Prostate gland (tissue), 2 donors: ENCODE results near the gene CCDC34.

Experiments used
- CTCF ChIP-seq, 4 experiments: fragments of 200-600 bp in 2 of 4; fragments of 450-650 bp in 2 of 4; sonication (generic) in 2 of 4; IDR thresholded peaks; 1 replicate in 3 of 4; 2 replicates in 1 of 4; pipeline ENCODE4 v1.5.1; 2016 to 2019; ENCODE audit warnings: antibody characterized with exemption in 4 of 4, mild to moderate bottlenecking in 2 of 4, moderate library complexity in 2 of 4
- POLR2A ChIP-seq: fragments of 450-650 bp; IDR thresholded peaks from one replicate; pipeline ENCODE4 v1.6.1; 2016; ENCODE audit warnings: antibody characterized with exemption, mild to moderate bottlenecking
- POLR2AphosphoS5 ChIP-seq: sonication (generic); formaldehyde crosslinking; IDR thresholded peaks from one replicate; pipeline ENCODE4 v1.6.1; 2017; ENCODE audit warnings: antibody characterized with exemption

GRCh38 chr11:27296497-27296896 is 66.5 kb downstream of the CCDC34 start:
- TF ChIP-seq CTCF (IDR thresholded peaks at IDR 0.05) (peak; percentile 29 to 76 (median 62)), POLR2AphosphoS5 (peak; percentile 25), POLR2A (no peak)
